ENCODE data around the gene SRPRA. TPM values are rescaled to one million over a fixed set of nuclear protein-coding genes. Genes with fewer than 3 reads are reported as not detected.

Gene SRPRA
- total RNA-seq, 1 donor from 2014 or later: 40.0 TPM

DNA sequence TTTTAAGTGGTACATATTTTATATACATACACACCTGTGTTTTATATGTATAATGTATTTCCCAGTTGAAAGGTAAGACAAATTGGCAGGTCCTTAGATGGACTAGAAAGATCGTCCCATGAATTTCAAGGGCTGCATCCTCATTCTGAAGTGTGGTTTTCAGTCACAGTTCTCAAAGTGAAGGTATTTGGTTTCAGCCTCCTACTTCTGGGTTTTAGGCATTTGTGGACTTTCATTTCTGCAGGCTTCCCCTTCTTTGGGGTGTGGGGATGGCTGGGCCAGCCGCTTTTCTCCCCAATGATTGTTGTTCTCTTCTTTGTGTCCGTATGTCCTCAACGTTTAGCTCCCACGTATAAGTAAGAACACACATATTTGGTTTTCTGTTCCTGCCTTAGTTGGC is 45.1 kb upstream of the SRPRA start:
- Histone ChIP-seq H3K36me3 (no peaks in the 10 kb centered on the region), H3K4me1 (no peaks in the 10 kb centered on the region), H3K9me3 (ENCODE audit: low read depth) (no peaks in the 10 kb centered on the region), H3F3A (ENCODE audit: low read depth) (no peaks in the 10 kb centered on the region), H3K4me3 (no peak overlapping the region), H3K27ac (no peak overlapping the region), H3K4me2 (no peak overlapping the region), H3K79me2 (ENCODE audit: low read depth) (no peaks in the 10 kb centered on the region), H4K20me1 (ENCODE audit: low read depth) (no peaks in the 10 kb centered on the region), H3K9ac (no peak overlapping the region), H3K27me3 (no peaks in the 10 kb centered on the region), H2AFZ (replicated peaks) (no peak overlapping the region)
- Mint-ChIP-seq H3K27ac (no peak overlapping the region), H3K4me1 (peaks cover 7% of the 10 kb centered on the region), H3K9me3 (peaks cover 4% of the 10 kb centered on the region), H3K36me3 (peaks cover 8% of the 10 kb centered on the region), H3K4me3 (no peak overlapping the region), H3K27me3 (ENCODE audit: insufficient read depth, low read depth) (peaks cover 2% of the 10 kb centered on the region)
- no peak for DNase-seq (ENCODE audit: low spot score)
- TF ChIP-seq EZH2 (IDR thresholded peaks at IDR 0.05): no peak
- TF ChIP-seq CTCF (IDR thresholded peaks at IDR 0.05): no peak
- no peak for TF ChIP-seq EZH2phosphoT487 (IDR thresholded peaks at IDR 0.05)

DNA sequence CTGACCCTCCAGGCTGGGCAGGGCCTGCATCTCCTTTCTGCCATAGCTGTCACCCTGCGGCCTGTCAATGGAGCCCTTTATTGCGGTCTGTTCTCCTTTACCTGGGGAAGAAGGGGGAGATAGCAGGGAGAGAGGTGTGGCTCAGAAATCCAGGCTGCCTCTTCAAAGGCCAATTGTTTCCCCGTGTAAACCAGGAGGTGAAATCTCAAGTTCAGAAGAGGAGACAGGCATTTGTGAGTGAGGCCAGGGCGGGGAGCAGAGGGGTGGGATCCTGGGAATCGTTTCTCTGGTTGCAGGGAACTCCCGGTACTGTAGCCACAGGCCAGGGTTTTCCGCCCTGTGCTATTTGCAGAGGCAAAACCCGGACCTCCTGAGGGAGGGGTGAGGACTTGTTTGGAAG is 44.3 kb upstream of the SRPRA start:
- TF ChIP-seq EZH2 (IDR thresholded peaks at IDR 0.05) (no peak), CTCF (IDR thresholded peaks at IDR 0.05) (no peak), EZH2phosphoT487 (IDR thresholded peaks at IDR 0.05) (no peak)
- Histone ChIP-seq H3K4me3 (no peak overlapping the region), H3K79me2 (ENCODE audit: low read depth) (no peaks in the 10 kb centered on the region), H3F3A (ENCODE audit: low read depth) (no peaks in the 10 kb centered on the region), H3K36me3 (no peaks in the 10 kb centered on the region), H3K4me2 (no peak overlapping the region), H3K9ac (no peak overlapping the region), H3K9me3 (ENCODE audit: low read depth) (no peaks in the 10 kb centered on the region), H3K4me1 (no peaks in the 10 kb centered on the region), H4K20me1 (ENCODE audit: low read depth) (no peaks in the 10 kb centered on the region), H3K27me3 (no peaks in the 10 kb centered on the region), H2AFZ (replicated peaks) (no peak overlapping the region), H3K27ac (no peak overlapping the region)
- Mint-ChIP-seq H3K4me3 (no peak overlapping the region), H3K27me3 (ENCODE audit: insufficient read depth, low read depth) (peaks cover 2% of the 10 kb centered on the region), H3K36me3 (peaks cover 8% of the 10 kb centered on the region), H3K27ac (peak overlapping the region; percentile 78), H3K9me3 (peaks cover 4% of the 10 kb centered on the region), H3K4me1 (peaks cover 4% of the 10 kb centered on the region)
- DNase-seq (ENCODE audit: low spot score): no peak

DNA sequence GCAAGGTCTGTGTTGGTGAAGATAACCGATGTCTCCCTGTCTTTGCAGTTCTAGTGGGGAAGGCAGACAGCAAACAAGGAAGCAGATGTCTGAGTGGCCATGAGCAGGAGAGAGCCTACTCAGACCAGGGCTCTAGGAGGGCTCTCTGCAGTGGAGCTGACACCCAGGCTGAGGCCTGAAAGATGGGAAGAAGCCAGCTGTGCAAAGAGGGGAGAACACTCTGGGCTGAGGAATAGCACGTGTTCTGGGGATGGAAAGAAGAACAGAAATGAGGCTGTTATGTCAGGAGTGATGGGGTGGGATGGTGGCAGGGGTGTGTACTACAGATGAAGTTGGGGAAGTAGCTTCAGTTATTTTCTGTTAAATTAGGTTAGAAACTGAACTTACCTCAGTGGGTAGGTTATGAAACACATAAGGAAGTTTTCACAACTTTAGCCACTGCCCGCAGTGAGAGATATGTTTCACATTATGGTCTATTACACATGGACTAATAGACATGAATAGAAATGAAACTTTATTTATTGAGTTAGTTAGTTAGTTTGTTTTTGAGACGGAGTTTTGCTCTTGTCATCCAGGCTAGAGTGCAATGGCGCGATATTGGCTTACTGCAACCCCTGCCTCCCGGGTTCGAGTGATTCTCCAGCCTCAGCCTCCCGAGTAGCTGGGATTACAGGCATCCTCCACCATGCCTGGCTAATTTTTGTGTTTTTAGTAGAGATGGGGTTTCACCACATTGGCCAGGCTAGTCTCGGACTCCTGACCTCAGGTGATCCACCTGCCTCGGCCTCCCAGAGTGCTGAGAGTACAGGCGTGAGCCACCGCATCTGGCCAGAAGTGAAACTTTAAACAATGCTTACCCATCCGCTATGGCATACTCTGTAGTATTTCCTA is 43.0 kb upstream of the SRPRA start:
- peaks cover 5% of the 10 kb centered on the region for H3K4me1 Mint-ChIP-seq
- H3K9me3 ChIP-seq (ENCODE audit: low read depth): no peaks in the 10 kb centered on the region
- peaks cover 4% of the 10 kb centered on the region for H3K9me3 Mint-ChIP-seq
- no peaks in the 10 kb centered on the region for H3K4me1 ChIP-seq
- no peak for TF ChIP-seq EZH2phosphoT487 (IDR thresholded peaks at IDR 0.05)
- TF ChIP-seq CTCF (IDR thresholded peaks at IDR 0.05): no peak
- no peak for TF ChIP-seq EZH2 (IDR thresholded peaks at IDR 0.05)
- H3K9ac ChIP-seq: no peak overlapping the region
- H3K36me3 Mint-ChIP-seq: peaks cover 10% of the 10 kb centered on the region
- H3K4me3 Mint-ChIP-seq: no peak overlapping the region
- H3F3A ChIP-seq (ENCODE audit: low read depth): no peaks in the 10 kb centered on the region
- no peaks in the 10 kb centered on the region for H3K27me3 ChIP-seq
- H3K27ac ChIP-seq: no peak overlapping the region
- H2AFZ ChIP-seq (replicated peaks): no peak overlapping the region
- H3K4me3 ChIP-seq: no peak overlapping the region
- peaks cover 2% of the 10 kb centered on the region for H3K27me3 Mint-ChIP-seq (ENCODE audit: insufficient read depth, low read depth)
- no peak for DNase-seq (ENCODE audit: low spot score)
- H4K20me1 ChIP-seq (ENCODE audit: low read depth): no peaks in the 10 kb centered on the region
- H3K27ac Mint-ChIP-seq: no peak overlapping the region
- H3K36me3 ChIP-seq: no peaks in the 10 kb centered on the region
- H3K4me2 ChIP-seq: no peak overlapping the region
- no peaks in the 10 kb centered on the region for H3K79me2 ChIP-seq (ENCODE audit: low read depth)

Measured in neural progenitor cell (in vitro differentiated cells).